B cell (primary cell): ENCODE measurements around the gene RGS19.

Experiments
- CTCF ChIP-seq: fragments of 200-600 bp; IDR thresholded peaks from one replicate; pipeline ENCODE4 v1.8.0; 2022; ENCODE audit warnings: antibody characterized with exemption, mild to moderate bottlenecking
- EZH2 ChIP-seq: IDR thresholded peaks from 2 replicates; pipeline ENCODE4 v1.6.1; 2012; ENCODE audit warnings: borderline replicate concordance, low read depth, mild to moderate bottlenecking, moderate library complexity, low read length; ENCODE audit not compliant: insufficient read depth, poor library complexity, severe bottlenecking

GRCh38 chr20:64121586-64121985 is 42.3 kb upstream of the RGS19 start:
- no peak for TF ChIP-seq CTCF
- no peak for TF ChIP-seq EZH2
